Astrocyte of the spinal cord (primary cell): ENCODE results near the gene SLC9A9.

Source experiments
- DNase-seq: peaks from one replicate; pipeline ENCODE4 v3.0.0; 2011; ENCODE audit warnings: low read depth, low spot score
- H3K4me3 ChIP-seq: 2 replicates; pipeline ENCODE4 v1.5.1; 2011; ENCODE audit warnings: low read depth, mild to moderate bottlenecking, low read length, moderate library complexity
- CTCF ChIP-seq: IDR thresholded peaks from 2 replicates; pipeline ENCODE4 v1.5.1; 2012; ENCODE audit warnings: low read depth, mild to moderate bottlenecking, low read length, inconsistent platforms
- in situ Hi-C: cut with HindIII; loops from 2 replicates; pipeline ENCODE4 v1.10.0; 2017; ENCODE audit warnings: low sequenced_read_pairs

Gene SLC9A9

GRCh38 chr3:143791386-143791785 lies 56.9 kb downstream of the SLC9A9 start:
- H3K4me3 ChIP-seq, result no peak overlapping the region
- DNase-seq, result no peak
- TF ChIP-seq CTCF, result no peak
- in situ Hi-C loops, result no loop called here

- peak; percentile 40 for DNase-seq
- H3K4me3 ChIP-seq, result no peak overlapping the region
- in situ Hi-C loops, result no loop called here
- TF ChIP-seq CTCF, result no peak
Measured at GRCh38 chr3:143786219-143787191, 61.8 kb downstream of the SLC9A9 start.

- no peak overlapping the region for H3K4me3 ChIP-seq
- DNase-seq, result no peak
- TF ChIP-seq CTCF, result no peak
- in situ Hi-C loops, result no loop called here
Measured at GRCh38 chr3:143784446-143784845, 63.8 kb downstream of the SLC9A9 start.

- in situ Hi-C loops, result no loop called here
- H3K4me3 ChIP-seq, result no peak overlapping the region
- TF ChIP-seq CTCF, result no peak
- peak; percentile 10 for DNase-seq
Measured at GRCh38 chr3:143783851-143784370, 64.4 kb downstream of the SLC9A9 start.

GRCh38 chr3:143775459-143775858 lies 72.8 kb downstream of the SLC9A9 start:
- peak; percentile 53 for TF ChIP-seq CTCF
- peak; percentile 50 for DNase-seq
- H3K4me3 ChIP-seq, result no peak overlapping the region
- in situ Hi-C loops, result no loop called here

GRCh38 chr3:143771939-143772338 lies 76.3 kb downstream of the SLC9A9 start:
- H3K4me3 ChIP-seq, result no peak overlapping the region
- DNase-seq, result no peak
- in situ Hi-C loops, result no loop called here
- no peak for TF ChIP-seq CTCF
